ENCODE results near the gene ADAMTSL5.

GRCh38 chr19:1522838-1523237 lies 10.0 kb upstream of the ADAMTSL5 start:
- TF ChIP-seq CTCF (IDR thresholded peaks at IDR 0.05 in 8 of 11, conservative IDR thresholded peaks at IDR 0.05 in 3 of 11) (no peak), POLR2AphosphoS5 (IDR thresholded peaks at IDR 0.05) (no peak), POLR2A (IDR thresholded peaks at IDR 0.05) (no peak)

All from spleen (tissue), 7 donors.